OCI-LY1 (cell line): Measurements from ENCODE around the gene CMIP.

Experiments used
- CTCF ChIP-seq: fragments of 200-600 bp; sonication (generic), shearing (Covaris generic); IDR thresholded peaks from 2 replicates; pipeline ENCODE4 v1.5.1; 2017; ENCODE audit warnings: mild to moderate bottlenecking, antibody characterized with exemption, low read length, moderate library complexity, mixed read lengths
- EZH2 ChIP-seq: fragments of 200-600 bp; sonication (generic), shearing (Covaris generic); IDR thresholded peaks from 2 replicates; pipeline ENCODE4 v1.8.0; 2017; ENCODE audit warnings: borderline replicate concordance, mixed run types, mild to moderate bottlenecking, antibody characterized with exemption, low read length, moderate library complexity, mixed read lengths

- TF ChIP-seq CTCF = no peak
- no peak for TF ChIP-seq EZH2
These were observed 125.7 kb downstream of the CMIP start for GRCh38 chr16:81570151-81570846.
